LNCaP clone FGC (cell line): ENCODE data around the gene IFNA14.

ENCODE experiments used
- DNase-seq: peaks from one replicate; pipeline ENCODE4 v3.0.0-alpha.2; 2011; ENCODE audit warnings: low read depth
- H3K4me3 ChIP-seq: 2 replicates; pipeline ENCODE4 v1.5.1; 2011; ENCODE audit warnings: mild to moderate bottlenecking, low read depth, low read length, control low read depth
- TF ChIP-seq, protein P1 (sequence below): IDR thresholded peaks from 2 replicates; pipeline ENCODE4 v1.5.1; 2012; ENCODE audit warnings: mild to moderate bottlenecking; ENCODE audit not compliant: control insufficient read depth, insufficient read depth; ENCODE audit errors: extremely low read depth

IFNA14 gene

DNA sequence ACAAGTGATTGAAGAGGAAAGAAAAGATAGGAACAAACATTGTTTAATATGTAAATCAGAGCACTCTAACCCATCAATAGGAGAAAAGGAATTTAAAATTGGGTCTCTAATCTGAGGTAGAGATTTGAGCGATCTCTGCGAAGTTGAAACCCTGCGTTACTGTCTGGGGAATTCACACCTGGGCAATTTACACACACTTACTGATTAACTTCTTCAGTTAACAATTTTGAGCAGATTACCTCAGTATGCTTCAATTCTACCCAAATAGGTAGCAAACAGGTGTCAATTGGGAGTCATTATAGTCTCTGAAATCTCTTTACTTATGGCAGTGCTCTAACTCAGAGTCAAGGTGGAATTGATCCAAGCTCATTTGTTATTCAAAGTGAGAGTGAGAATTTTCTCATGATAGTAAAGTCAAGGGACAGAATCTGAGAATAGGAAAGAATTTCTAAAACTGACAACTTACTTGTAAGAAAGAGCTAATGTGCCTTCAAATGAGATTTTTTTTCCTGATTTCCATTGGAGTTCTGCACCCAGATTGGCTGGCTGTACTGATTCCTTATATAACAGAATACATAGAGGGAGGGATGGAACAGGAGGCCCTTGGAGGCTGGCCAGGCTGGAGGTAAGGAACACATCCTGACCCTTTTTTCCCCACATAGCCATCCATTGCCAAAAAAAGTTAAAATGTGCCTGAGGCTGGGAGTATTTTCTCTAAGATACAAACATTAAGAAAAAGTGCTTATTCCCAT is 27.1 kb upstream of the IFNA14 start:
- TF ChIP-seq, protein P1, sequence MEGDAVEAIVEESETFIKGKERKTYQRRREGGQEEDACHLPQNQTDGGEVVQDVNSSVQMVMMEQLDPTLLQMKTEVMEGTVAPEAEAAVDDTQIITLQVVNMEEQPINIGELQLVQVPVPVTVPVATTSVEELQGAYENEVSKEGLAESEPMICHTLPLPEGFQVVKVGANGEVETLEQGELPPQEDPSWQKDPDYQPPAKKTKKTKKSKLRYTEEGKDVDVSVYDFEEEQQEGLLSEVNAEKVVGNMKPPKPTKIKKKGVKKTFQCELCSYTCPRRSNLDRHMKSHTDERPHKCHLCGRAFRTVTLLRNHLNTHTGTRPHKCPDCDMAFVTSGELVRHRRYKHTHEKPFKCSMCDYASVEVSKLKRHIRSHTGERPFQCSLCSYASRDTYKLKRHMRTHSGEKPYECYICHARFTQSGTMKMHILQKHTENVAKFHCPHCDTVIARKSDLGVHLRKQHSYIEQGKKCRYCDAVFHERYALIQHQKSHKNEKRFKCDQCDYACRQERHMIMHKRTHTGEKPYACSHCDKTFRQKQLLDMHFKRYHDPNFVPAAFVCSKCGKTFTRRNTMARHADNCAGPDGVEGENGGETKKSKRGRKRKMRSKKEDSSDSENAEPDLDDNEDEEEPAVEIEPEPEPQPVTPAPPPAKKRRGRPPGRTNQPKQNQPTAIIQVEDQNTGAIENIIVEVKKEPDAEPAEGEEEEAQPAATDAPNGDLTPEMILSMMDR = no peak
- no peak for DNase-seq
- no peak overlapping the region for H3K4me3 ChIP-seq

DNA sequence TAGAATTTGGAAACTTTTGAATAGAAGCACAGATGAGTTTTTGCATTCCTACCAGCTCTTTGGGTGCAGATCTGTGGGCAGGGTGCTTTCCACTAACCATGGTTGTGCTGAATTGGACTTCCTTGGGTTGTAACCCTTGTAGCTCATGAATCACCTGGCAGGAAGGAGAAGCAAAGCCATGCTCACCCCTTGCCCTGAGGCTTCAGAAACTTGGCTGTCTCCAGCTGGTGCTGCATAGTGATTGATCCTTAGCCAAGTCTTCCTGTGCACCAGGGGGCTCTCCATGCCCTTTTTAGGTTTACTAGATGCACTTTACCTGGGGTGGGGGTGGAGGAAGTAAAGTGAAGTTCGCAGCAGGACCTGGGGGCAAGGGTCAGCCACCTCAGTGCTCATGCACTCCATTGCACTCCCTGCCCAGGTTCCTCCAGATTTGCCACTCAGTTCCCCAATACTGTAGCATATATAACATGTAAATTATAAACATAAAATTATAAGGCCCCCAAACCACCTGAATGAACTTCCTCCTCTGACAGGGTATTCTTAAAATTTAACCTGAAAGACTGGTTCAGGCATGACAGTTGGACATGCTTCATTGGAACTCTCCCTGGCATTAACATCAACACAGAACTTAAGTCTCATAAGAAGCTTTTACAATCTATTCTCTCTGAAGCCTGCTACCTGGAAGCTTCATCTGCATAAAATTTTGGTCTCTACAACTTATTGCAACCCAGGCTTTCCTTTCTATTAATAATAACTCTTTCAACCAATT is 25.8 kb upstream of the IFNA14 start:
- DNase-seq = no peak
- H3K4me3 ChIP-seq = no peak overlapping the region
- TF ChIP-seq, protein P1 = no peak

DNA sequence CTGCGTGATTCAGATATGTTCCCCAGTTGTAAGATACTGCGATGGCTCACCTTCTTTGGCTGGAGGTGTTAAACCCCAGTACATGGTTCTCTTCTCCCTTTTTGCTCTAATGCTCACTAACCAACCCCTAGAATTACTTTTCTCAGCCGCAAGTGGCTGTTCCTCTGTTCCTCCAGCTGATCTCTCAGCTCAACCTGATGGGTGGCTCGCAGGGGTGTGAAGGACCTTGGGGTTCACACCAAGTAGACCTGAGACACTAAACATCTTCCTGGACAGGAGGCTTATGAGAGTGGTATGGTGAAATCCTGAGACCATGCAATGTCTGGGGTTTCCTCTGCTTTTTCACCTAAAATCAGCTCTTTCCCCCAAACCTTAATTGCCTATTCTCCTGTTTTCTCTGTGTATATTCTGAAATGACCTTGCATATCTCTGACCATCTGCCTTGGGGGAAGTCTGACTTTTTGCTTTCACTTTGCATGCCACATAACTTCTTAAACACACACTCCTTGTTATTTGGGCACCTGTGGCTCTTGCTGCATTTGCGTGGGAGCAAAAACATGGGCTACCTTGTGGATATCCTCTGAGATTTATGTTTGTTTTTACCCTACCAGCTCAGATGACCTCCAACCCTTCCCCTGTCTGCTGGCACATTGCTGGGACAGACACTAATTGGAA is 15.9 kb upstream of the IFNA14 start:
- no peak overlapping the region for H3K4me3 ChIP-seq
- TF ChIP-seq, protein P1 = no peak
- DNase-seq = no peak

DNA sequence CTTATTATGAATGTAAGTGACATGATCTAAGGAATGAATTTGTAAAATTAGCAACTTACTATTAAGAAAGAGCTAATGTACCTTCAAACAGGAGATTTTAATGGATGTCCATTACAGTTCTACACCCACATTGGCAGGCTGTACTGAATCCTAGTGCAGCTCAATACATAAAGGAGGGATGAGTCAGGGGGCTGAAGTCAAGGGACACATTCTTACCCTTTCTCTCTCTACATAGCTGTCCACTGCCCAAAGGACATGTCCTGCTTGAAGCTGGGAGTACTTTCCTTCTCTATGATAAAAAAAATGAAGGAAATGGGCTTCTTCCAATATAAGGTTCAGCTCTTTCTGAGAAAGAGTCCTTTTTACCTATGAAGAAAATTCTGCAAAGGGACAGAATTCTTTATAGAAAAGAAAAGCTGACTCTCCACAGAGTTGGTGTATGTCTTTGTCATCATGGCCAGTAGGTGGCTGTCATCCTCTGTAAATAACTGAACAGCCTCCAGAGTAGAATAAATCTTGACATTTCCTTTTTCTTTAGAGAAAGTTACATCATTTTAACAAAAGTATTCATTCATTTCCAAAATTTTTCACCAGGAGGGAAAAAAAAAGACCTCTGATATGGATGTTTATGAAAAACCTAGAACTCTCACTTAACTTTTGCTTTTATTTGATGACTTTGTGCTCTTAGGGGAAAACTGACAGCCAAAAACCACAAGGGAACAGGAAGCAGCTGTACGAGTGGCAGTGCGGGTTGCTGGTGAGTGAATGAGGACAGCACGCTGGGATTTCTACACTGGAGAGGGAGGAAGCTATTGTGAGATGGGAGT is 13.1 kb upstream of the IFNA14 start:
- no peak overlapping the region for H3K4me3 ChIP-seq
- peak; percentile 10 for DNase-seq
- TF ChIP-seq, protein P1 = peak; percentile 69

DNA sequence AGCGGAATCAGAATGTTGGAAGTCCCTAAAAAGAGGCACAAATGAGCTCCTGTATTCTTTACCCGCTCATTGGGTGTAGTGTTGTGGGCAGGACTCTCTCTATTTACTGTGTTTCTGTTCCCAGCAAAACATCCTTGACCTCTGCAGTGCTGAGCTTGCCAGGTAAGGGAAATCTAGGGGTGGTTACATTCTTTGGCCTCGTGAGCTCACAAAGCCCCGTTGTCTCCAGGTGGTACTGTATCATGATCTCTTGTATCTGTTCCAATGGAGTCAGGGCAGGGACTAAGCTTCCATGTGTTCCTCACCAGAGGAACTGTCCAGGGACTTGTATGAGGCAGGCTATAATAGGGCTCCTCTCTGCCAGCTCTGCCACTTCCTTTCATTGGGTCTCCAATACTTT is 11.8 kb upstream of the IFNA14 start:
- no peak overlapping the region for H3K4me3 ChIP-seq
- TF ChIP-seq, protein P1 = no peak

DNA sequence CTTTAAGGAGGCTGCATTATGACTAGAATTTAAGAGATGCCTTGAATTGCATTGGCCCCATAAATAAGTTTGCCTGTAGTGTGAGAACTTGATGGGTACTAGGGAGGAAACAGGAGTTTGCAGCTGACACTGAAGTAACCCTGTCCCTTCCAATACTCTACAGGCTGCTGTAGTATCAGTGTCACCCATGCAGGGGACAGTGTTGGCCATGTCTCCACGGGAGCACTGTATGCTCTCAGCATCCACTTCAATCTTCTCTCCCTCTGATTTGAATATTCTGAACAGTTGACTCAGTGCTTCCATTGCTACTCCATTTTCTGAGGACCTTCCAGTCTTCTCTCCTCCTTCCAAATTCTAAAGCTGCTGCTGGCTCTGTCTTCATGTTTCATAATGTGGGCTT is 11.4 kb upstream of the IFNA14 start:
- H3K4me3 ChIP-seq = no peak overlapping the region
- TF ChIP-seq, protein P1 = no peak
- DNase-seq = no peak

More for the DNA sequence above, 11.8 kb upstream of the IFNA14 start:
- DNase-seq = no peak
